ENCODE results near the gene FLNA. TPM values are rescaled to one million over a fixed set of nuclear protein-coding genes. Genes with fewer than 3 reads are reported as not detected.

Gene FLNA
- polyA plus RNA-seq, 1 donor from 2014 or later: 84.9 TPM

DNA sequence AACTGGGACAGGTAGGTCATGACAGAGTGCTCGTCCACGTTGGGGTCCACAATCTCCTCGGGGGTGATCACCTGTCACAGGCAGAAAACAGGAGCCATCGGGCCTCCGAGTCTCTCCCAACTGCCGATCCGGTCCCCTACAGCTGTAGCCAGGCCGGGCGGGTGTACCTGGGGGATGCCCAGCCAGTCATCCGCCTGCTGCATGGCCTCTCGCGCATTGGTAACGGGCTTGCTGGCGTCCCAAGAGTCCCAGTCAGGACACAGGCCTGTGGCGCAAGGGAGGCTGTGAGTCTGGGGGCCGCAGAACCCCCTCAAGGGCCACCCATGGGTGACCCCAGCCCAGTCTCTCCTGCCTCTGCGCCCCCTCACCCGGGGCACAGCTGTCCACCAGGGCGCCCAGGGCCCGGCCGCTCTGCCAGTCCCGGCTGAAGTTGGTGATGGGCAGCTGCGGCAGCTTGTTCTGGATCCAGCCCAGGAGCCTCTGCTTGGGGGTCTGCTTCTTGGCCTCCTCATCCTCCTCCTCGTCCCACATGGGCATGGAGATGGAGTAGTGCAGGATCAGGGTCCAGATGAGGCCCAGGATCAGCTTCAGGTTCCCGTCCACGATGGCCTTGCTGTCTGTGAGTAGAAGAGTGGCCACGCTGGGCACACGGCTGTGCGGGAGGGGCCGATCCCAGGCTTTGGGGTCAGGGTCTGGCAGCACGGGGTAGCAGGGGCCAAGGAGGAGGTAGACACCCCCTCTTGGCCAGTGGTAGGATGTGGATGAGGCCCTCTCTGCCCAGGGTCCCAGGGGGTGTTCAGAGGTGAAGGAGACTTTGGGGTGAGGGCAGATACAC, 6.7 kb downstream of the FLNA start:
- Histone ChIP-seq H3K79me2 (replicated peaks; ENCODE audit: insufficient read depth, low read length) (peaks cover 26% of the 10 kb centered on the region), H3K9me2 (ENCODE audit: insufficient read depth, low read length) (no peaks in the 10 kb centered on the region), H4K20me1 (ENCODE audit: insufficient read depth) (no peaks in the 10 kb centered on the region), H3K4me3 (ENCODE audit: low read length) (peak overlapping the region; percentile 84), H3K27ac (ENCODE audit: low read length) (no peak overlapping the region), H3K4me2 (ENCODE audit: low read length) (no peak overlapping the region), H3K9me3 (ENCODE audit: low read length) (no peaks in the 10 kb centered on the region), H2AFZ (ENCODE audit: low read depth, low read length) (no peak overlapping the region), H3F3A (ENCODE audit: insufficient read depth, low read length, poor library complexity, severe bottlenecking) (no peaks in the 10 kb centered on the region), H3K27me3 (ENCODE audit: insufficient read depth, low read depth, low read length) (no peaks in the 10 kb centered on the region), H3K9ac (ENCODE audit: low read length) (peak overlapping the region; percentile 89), H3K36me3 (ENCODE audit: insufficient read depth, low read length) (no peaks in the 10 kb centered on the region)
- no peak for TF ChIP-seq RAD21 (conservative IDR thresholded peaks at IDR 0.05)
- no peak for TF ChIP-seq EZH2 (IDR thresholded peaks at IDR 0.05; ENCODE audit: borderline replicate concordance, insufficient read depth, low read length, poor library complexity, severe bottlenecking)
- TF ChIP-seq EP300 (conservative IDR thresholded peaks at IDR 0.05; ENCODE audit: poor library complexity, severe bottlenecking): no peak
- TF ChIP-seq SMC3 (conservative IDR thresholded peaks at IDR 0.05; ENCODE audit: poor library complexity): no peak
- no peak for TF ChIP-seq POLR2AphosphoS5 (IDR thresholded peaks at IDR 0.05)
- TF ChIP-seq REST (IDR thresholded peaks at IDR 0.05; ENCODE audit: borderline replicate concordance): no peak
- TF ChIP-seq TAF1 (IDR thresholded peaks at IDR 0.05; ENCODE audit: low read depth): no peak

- H3K4me2 ChIP-seq (ENCODE audit: low read length): no peak overlapping the region
- H4K20me1 ChIP-seq (ENCODE audit: insufficient read depth): no peaks in the 10 kb centered on the region
- H3F3A ChIP-seq (ENCODE audit: insufficient read depth, low read length, poor library complexity, severe bottlenecking): no peaks in the 10 kb centered on the region
- no peaks in the 10 kb centered on the region for H3K9me3 ChIP-seq (ENCODE audit: low read length)
- no peaks in the 10 kb centered on the region for H3K9me2 ChIP-seq (ENCODE audit: insufficient read depth, low read length)
- H3K27ac ChIP-seq (ENCODE audit: low read length): no peak overlapping the region
- TF ChIP-seq CTCF (IDR thresholded peaks at IDR 0.05; ENCODE audit: poor library complexity, severe bottlenecking) (no peak), RAD21 (conservative IDR thresholded peaks at IDR 0.05) (no peak), EP300 (conservative IDR thresholded peaks at IDR 0.05; ENCODE audit: poor library complexity, severe bottlenecking) (no peak), TAF1 (IDR thresholded peaks at IDR 0.05; ENCODE audit: low read depth) (no peak), POLR2AphosphoS5 (IDR thresholded peaks at IDR 0.05) (no peak), SMC3 (conservative IDR thresholded peaks at IDR 0.05; ENCODE audit: poor library complexity) (no peak), MXI1 (conservative IDR thresholded peaks at IDR 0.05; ENCODE audit: poor library complexity, severe bottlenecking) (no peak), EZH2 (IDR thresholded peaks at IDR 0.05; ENCODE audit: borderline replicate concordance, insufficient read depth, low read length, poor library complexity, severe bottlenecking) (no peak), REST (IDR thresholded peaks at IDR 0.05; ENCODE audit: borderline replicate concordance) (no peak)
- H3K9ac ChIP-seq (ENCODE audit: low read length): no peak overlapping the region
- H2AFZ ChIP-seq (ENCODE audit: low read depth, low read length): no peak overlapping the region
- peaks cover 26% of the 10 kb centered on the region for H3K79me2 ChIP-seq (replicated peaks; ENCODE audit: insufficient read depth, low read length)
- H3K36me3 ChIP-seq (ENCODE audit: insufficient read depth, low read length): no peaks in the 10 kb centered on the region
- H3K4me3 ChIP-seq (ENCODE audit: low read length): no peak overlapping the region
- H3K27me3 ChIP-seq (ENCODE audit: insufficient read depth, low read depth, low read length): no peaks in the 10 kb centered on the region
These were observed 7.8 kb downstream of the FLNA start for GRCh38 chrX:154366666-154367055.

All from neural cell (in vitro differentiated cells).